OCI-LY7 (cell line): ENCODE measurements around the gene GRK4.

Experiments
- CTCF ChIP-seq: fragments of 200-600 bp; sonication (generic); conservative IDR thresholded peaks from 2 replicates; pipeline ENCODE4 v1.5.1; 2014; ENCODE audit warnings: mild to moderate bottlenecking, antibody characterized with exemption, low read length, moderate library complexity, mixed read lengths
- EZH2phosphoT487 ChIP-seq: fragments of 200-600 bp; sonication (generic); IDR thresholded peaks from 2 replicates; pipeline ENCODE4 v1.6.1; 2018; ENCODE audit warnings: low read depth, borderline replicate concordance, mild to moderate bottlenecking, mixed run types, antibody characterized with exemption, low read length, moderate library complexity, mixed read lengths

GRCh38 chr4:3073158-3074077 lies 110.0 kb downstream of the GRK4 start:
- TF ChIP-seq CTCF (peak; percentile 50), EZH2phosphoT487 (no peak)
